HG02943 (cell line): ENCODE results near the gene GAL.
"Not testable (repeated sequence)": the region's sequence is repeated elsewhere in the genome, so short reads cannot be mapped to it uniquely, and the experiment has no call there.

ENCODE experiments used
- ATAC-seq: cut with Tn5 transposase; IDR thresholded peaks from one replicate; pipeline ENCODE4 v1.9.1; 2021; ENCODE audit warnings: mild to moderate bottlenecking, low read depth, moderate library complexity; ENCODE audit not compliant: unreplicated experiment

The GAL gene

GRCh38 chr11:68684385-68685356 is at the start of gene GAL:
Gene GAL (plus strand): TSS chr11:68684544. CDS start chr11:68684924, 380 bp downstream.
- no peak for ATAC-seq

GRCh38 chr11:68634606-68635005 is 49.7 kb upstream of the GAL start:
- not testable (repeated sequence) for ATAC-seq

GRCh38 chr11:68635172-68635571 is 49.2 kb upstream of the GAL start:
- not testable (repeated sequence) for ATAC-seq

GRCh38 chr11:68635883-68636282 is 48.5 kb upstream of the GAL start:
- not testable (repeated sequence) for ATAC-seq

GRCh38 chr11:68639322-68639721 is 45.0 kb upstream of the GAL start:
- not testable (repeated sequence) for ATAC-seq

GRCh38 chr11:68641880-68642279 is 42.5 kb upstream of the GAL start:
- no peak for ATAC-seq

- ATAC-seq, result no peak
Measured at GRCh38 chr11:68643585-68643984, 40.8 kb upstream of the GAL start.

GRCh38 chr11:68646832-68647231 is 37.5 kb upstream of the GAL start:
- no peak for ATAC-seq

- no peak for ATAC-seq
Measured at GRCh38 chr11:68649851-68650555, 34.3 kb upstream of the GAL start.

GRCh38 chr11:68650801-68651200 is 33.5 kb upstream of the GAL start:
- no peak for ATAC-seq

- no peak for ATAC-seq
Measured at GRCh38 chr11:68651208-68651984, 32.9 kb upstream of the GAL start.

- no peak for ATAC-seq
Measured at GRCh38 chr11:68651985-68652682, 32.2 kb upstream of the GAL start.

GRCh38 chr11:68652683-68653156 is 31.6 kb upstream of the GAL start:
- ATAC-seq, result no peak

- no peak for ATAC-seq
Measured at GRCh38 chr11:68653486-68654430, 30.6 kb upstream of the GAL start.

GRCh38 chr11:68654978-68655377 is 29.4 kb upstream of the GAL start:
- ATAC-seq, result no peak

GRCh38 chr11:68655406-68655805 is 28.9 kb upstream of the GAL start:
- no peak for ATAC-seq

- no peak for ATAC-seq
Measured at GRCh38 chr11:68655806-68656205, 28.5 kb upstream of the GAL start.

- ATAC-seq, result no peak
Measured at GRCh38 chr11:68657021-68657780, 27.1 kb upstream of the GAL start.
